Right atrium auricular region (tissue), 2 donors: ENCODE measurements around the gene MALRD1. TPM values are rescaled to one million over a fixed set of nuclear protein-coding genes. Genes with fewer than 3 reads are reported as not detected.

Experiments used
- DNase-seq: peaks from one replicate; pipeline ENCODE4 v3.0.0-alpha.2; 2019; ENCODE audit warnings: low spot score
- H3K27ac ChIP-seq, 2 donors: fragments of 200-600 bp; sonication (generic); 1 replicate in 1 of 2; 2 replicates in 1 of 2; pipeline ENCODE4 v1.5.1; 2016 to 2019
- H3K27me3 ChIP-seq, 2 donors: fragments of 200-600 bp; sonication (generic); one replicate each; pipeline versions ENCODE4 v1.5.1 to v1.6.0; 2017 to 2019
- H3K36me3 ChIP-seq: fragments of 200-600 bp; sonication (generic); one replicate; pipeline ENCODE4 v1.5.1; 2016
- H3K4me1 ChIP-seq, 2 donors: fragments of 200-600 bp; sonication (generic); one replicate each; pipeline versions ENCODE4 v1.5.1 to v1.6.0; 2017 to 2019
- H3K4me3 ChIP-seq, 2 donors: fragments of 200-600 bp; sonication (generic); 1 replicate in 1 of 2; 2 replicates in 1 of 2; pipeline ENCODE4 v1.5.1; 2017 to 2019; ENCODE audit warnings: mild to moderate bottlenecking in 1 of 2, moderate library complexity in 1 of 2
- H3K9me3 ChIP-seq, 2 donors: fragments of 200-600 bp; sonication (generic); one replicate each; pipeline ENCODE4 v1.5.1; 2019
- total RNA-seq, 2 donors: library from RNA; depleted of rRNA; stranded (reverse); fragments of >200 nt; gene quantifications; one replicate each; pipeline ENCODE4 v1.1.0, GENCODE V29; 2016
- TF ChIP-seq, protein P1 (sequence below), 2 donors: fragments of 200-600 bp; sonication (generic); IDR thresholded peaks; one replicate each; pipeline ENCODE4 v1.5.1; 2019; ENCODE audit warnings: antibody characterized with exemption in 2 of 2

Gene MALRD1
- total RNA-seq, 2 donors from 2014 or later: 0.71 to 1.3 TPM

DNA sequence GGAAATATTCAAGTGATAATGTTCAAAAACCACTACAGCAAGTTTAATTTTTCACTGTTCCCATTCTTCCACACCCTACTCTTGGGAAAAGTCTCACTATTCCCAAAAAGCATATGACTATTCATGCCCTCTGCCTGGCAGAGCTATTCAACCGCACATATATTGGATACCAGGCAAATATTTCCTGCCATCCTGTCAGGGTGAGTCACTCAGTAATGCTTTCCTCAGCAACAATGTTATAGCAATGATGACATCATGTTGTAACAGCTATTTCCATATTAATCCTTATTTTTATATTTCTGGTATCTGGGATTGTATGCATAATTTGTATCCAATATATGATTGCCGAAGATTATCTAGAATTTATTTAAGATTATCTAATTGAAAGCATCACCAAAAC lies 653.6 kb downstream of the MALRD1 start:
- Histone ChIP-seq H3K27me3 (no peaks in the 10 kb centered on the region), H3K27ac (no peak overlapping the region), H3K4me3 (no peak overlapping the region), H3K9me3 (no peaks in the 10 kb centered on the region), H3K36me3 (no peaks in the 10 kb centered on the region), H3K4me1 (no peaks in the 10 kb centered on the region)
- TF ChIP-seq, protein P1, sequence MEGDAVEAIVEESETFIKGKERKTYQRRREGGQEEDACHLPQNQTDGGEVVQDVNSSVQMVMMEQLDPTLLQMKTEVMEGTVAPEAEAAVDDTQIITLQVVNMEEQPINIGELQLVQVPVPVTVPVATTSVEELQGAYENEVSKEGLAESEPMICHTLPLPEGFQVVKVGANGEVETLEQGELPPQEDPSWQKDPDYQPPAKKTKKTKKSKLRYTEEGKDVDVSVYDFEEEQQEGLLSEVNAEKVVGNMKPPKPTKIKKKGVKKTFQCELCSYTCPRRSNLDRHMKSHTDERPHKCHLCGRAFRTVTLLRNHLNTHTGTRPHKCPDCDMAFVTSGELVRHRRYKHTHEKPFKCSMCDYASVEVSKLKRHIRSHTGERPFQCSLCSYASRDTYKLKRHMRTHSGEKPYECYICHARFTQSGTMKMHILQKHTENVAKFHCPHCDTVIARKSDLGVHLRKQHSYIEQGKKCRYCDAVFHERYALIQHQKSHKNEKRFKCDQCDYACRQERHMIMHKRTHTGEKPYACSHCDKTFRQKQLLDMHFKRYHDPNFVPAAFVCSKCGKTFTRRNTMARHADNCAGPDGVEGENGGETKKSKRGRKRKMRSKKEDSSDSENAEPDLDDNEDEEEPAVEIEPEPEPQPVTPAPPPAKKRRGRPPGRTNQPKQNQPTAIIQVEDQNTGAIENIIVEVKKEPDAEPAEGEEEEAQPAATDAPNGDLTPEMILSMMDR (IDR thresholded peaks at IDR 0.05): no peak
- DNase-seq: no peak

DNA sequence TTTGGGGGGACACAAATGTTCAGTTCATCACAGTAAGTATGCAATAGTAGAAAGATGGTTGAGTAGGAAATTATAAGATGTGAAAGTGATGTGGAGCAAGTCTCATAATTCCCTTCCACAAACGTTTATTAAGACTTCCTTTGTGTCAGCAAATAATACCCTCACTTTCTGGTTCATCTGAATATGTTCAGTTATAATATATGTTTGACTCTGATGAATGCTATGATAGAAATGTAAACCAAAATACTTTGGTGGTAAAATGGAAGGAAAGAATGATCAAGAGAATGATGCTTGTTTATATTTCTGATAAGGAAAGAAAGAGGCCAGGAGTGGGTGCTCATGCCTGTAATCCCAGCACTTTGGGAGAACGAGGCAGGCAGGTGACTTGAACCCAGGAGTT lies 655.9 kb downstream of the MALRD1 start:
- no peaks in the 10 kb centered on the region for H3K27me3 ChIP-seq
- H3K4me3 ChIP-seq: no peak overlapping the region
- DNase-seq: no peak
- no peaks in the 10 kb centered on the region for H3K4me1 ChIP-seq
- H3K36me3 ChIP-seq: no peaks in the 10 kb centered on the region
- H3K27ac ChIP-seq: no peak overlapping the region
- TF ChIP-seq, protein P1 (IDR thresholded peaks at IDR 0.05): no peak
- H3K9me3 ChIP-seq: no peaks in the 10 kb centered on the region

DNA sequence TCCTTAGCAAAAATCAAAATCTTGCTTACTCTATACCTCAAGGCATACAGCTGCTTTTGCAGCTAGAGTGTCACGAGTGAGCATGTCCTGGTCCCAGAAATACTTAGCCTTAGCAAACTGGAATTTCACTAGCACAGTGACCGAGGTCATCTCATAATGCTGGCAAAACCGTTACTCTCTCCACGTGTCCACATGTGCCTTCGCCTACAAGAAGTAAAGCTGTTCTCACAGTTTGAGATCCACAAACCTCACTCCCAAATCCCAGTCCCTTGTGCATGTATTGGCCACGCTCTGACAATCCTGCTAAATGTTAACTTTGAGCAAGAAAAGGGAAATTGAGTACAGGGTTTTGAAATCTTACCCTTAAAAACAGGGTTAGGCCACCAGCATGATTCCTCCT lies 656.6 kb downstream of the MALRD1 start:
- Histone ChIP-seq H3K4me1 (no peaks in the 10 kb centered on the region), H3K36me3 (no peaks in the 10 kb centered on the region), H3K27ac (no peak overlapping the region), H3K4me3 (no peak overlapping the region), H3K9me3 (no peaks in the 10 kb centered on the region), H3K27me3 (no peaks in the 10 kb centered on the region)
- TF ChIP-seq, protein P1 (IDR thresholded peaks at IDR 0.05): no peak
- DNase-seq: no peak

DNA sequence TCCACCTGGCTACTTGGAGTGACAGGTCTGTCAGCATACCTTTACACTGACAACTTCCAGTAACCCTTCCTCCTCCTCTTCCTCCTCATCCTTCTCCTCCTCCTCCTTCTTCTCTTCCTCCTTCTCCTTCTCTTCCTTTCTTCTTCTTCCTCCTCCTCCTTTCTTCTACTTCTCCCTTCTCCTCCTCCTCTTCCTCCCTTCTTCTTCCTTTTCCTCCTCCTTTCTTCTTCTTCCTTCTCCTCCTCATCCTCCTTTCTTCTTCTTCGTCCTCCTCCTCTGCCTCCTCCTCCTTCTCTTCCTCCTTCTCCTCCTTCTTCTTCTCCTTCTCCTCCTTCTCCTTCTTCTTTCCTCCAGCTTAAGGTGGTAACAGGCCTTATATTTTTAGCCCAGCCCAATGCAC lies 658.3 kb downstream of the MALRD1 start:
- no peaks in the 10 kb centered on the region for H3K36me3 ChIP-seq

DNA sequence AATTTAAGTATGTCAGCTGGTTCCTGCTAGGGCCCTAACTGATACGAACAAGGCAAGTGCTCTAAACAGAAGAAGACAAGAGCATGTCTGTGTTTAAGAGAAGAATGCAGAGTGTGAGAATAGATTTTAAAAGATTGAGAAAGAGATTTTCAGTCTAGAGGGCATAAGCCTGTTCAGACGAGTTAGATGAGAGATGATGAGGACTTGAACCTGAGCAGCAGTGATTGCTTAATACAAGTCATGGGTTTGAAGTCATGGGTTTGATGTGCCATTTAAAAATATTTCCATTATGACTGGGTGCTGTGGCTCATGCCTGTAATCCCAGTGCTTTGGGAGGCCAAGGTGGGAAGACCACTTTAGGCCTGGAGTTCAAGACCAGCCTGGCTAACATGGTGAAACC lies 658.8 kb downstream of the MALRD1 start:
- no peak overlapping the region for H3K27ac ChIP-seq
- peaks cover 0 to 14% of the 10 kb centered on the region in 2 donors for H3K9me3 ChIP-seq
- H3K4me1 ChIP-seq: no peaks in the 10 kb centered on the region
- H3K4me3 ChIP-seq: no peak overlapping the region
- no peaks in the 10 kb centered on the region for H3K27me3 ChIP-seq
- TF ChIP-seq, protein P1 (IDR thresholded peaks at IDR 0.05): no peak
- no peak for DNase-seq
- no peaks in the 10 kb centered on the region for H3K36me3 ChIP-seq

More for the DNA sequence above, 658.3 kb downstream of the MALRD1 start:
- peaks cover 0 to 10% of the 10 kb centered on the region in 2 donors for H3K9me3 ChIP-seq
- no peak overlapping the region for H3K27ac ChIP-seq
- TF ChIP-seq, protein P1 (IDR thresholded peaks at IDR 0.05): no peak
- DNase-seq: no peak
- no peaks in the 10 kb centered on the region for H3K27me3 ChIP-seq
- no peak overlapping the region for H3K4me3 ChIP-seq
- H3K4me1 ChIP-seq: no peaks in the 10 kb centered on the region

DNA sequence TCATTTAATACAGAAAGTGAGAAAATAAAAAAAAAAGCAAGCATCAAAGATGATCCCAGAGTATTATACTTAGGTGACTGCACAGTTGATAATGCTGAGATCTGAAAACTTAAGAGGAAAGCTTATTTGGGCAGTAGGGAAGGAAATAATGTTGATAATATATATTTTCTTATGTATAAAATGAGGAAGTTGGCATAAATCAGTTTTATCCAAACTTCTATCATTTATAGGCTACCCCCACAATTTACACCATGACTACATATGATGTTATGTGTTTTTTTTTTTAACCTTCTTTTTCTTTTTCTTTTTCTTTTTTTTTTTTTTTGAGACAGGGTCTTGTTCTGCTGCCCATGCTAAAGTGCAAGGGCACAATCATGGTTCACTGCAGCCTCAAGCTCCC lies 659.4 kb downstream of the MALRD1 start:
- Histone ChIP-seq H3K9me3 (peaks cover 0 to 17% of the 10 kb centered on the region in 2 donors), H3K27me3 (no peaks in the 10 kb centered on the region), H3K4me3 (no peak overlapping the region), H3K4me1 (no peaks in the 10 kb centered on the region), H3K36me3 (no peaks in the 10 kb centered on the region), H3K27ac (no peak overlapping the region)
- DNase-seq: no peak
- TF ChIP-seq, protein P1 (IDR thresholded peaks at IDR 0.05): no peak
